ENCODE measurements around the gene TBPL2. TPM values are rescaled to one million over a fixed set of nuclear protein-coding genes. Genes with fewer than 3 reads are reported as not detected.
"Not testable (repeated sequence)": the region's sequence is repeated elsewhere in the genome, so short reads cannot be mapped to it uniquely, and the experiment has no call there.

Gene TBPL2
- total RNA-seq (2014; rRNA removed; shearing (Covaris generic)): not detected in 2 replicates

- no peak for DNase-seq (ENCODE audit: low read depth)
Observed at GRCh38 chr14:55440385-55440784, at the start of gene TBPL2. TBPL2 (minus strand) TSS chr14:55440616; CDS start chr14:55440449, 167 bp downstream.

GRCh38 chr14:55488204-55488603 is 47.8 kb upstream of the TBPL2 start:
- no peak for DNase-seq (ENCODE audit: low read depth)

DNA sequence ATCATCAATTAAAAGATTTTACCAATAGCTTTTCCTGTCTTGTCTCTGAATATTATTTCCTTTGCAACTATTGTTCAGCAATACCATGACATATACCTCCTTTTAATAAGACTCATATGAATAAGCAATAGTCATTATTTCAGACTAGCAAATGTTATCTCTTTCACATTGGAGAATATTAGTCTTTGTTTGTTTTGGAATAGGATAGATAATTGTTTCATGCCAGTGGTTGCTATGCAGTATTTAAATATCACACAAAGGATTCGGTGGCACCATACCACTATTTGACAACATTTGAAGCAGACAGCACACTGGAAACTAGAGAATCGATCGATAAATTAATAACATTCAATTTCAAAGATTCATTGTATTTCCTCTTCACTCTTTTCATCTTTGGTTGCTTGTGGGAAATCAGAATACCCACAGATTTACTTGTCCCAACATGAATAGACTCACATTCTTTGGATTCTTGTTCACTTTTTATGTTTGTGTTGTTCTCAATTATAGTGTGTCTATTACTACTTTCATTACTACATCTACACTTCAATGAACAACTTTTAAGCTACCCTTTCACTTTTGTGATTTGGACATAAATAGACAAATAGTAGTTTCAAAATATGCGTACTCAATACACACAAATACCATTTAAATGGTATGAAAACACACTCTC is 42.7 kb upstream of the TBPL2 start:
- DNase-seq (ENCODE audit: low read depth): no peak

DNA sequence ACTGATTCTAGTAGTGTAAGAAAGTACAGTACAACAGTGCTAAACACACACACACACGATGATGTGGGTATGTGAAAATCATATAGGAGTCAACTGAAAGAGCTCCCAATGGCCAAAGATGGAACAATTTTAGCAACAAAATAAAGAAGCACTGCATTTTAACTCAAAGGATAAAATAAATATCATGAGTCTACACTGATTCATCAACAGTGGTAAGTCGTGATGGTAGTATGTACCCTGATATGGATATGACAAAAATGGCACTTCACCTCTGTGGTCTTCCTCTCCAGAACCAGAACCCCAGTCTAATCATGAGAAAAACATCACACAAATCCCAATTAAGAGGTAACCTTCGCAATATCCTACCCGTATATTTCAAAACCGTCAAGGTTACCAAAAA is 41.4 kb upstream of the TBPL2 start:
- no peak for DNase-seq (ENCODE audit: low read depth)

DNA sequence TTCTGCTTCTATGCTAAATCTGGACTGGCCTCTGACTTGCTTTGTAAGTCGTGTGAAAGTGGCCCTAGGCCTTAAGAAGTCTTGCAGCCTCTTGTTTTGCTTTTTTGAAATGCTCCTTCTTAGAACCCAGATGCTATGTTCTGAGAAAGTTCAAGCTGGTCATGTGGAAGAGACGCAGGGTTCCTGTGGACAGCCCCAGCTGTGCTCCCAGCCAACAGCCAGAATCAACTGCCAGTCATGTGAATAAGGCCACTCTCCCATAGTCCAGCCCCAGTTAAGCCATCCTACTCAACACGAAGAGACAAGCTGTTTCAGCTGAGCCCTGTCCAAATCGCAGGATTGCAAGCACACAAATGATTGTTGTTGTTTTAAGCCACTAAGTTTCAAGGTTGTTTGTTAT is 37.3 kb upstream of the TBPL2 start:
- DNase-seq (ENCODE audit: low read depth): no peak

DNA sequence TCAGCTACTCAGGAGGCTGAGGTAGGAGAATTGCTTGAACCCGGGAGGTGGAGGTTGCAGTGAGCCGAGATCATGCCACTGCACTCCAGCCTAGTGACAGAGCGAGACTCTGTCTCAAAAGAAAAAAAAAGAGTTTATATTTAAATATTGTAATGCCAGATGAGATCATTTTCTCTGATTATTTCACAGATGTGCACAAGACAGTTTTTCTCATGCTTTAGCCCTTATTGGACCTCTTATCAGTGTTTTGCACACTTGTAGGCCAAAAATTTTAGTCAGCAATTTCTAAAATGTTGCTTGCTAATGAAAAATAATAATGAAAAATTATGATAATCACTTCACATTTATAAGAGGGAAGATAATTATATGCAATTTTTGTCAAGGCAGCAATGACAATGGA is 36.0 kb upstream of the TBPL2 start:
- not testable (repeated sequence) for DNase-seq (ENCODE audit: low read depth)

DNA sequence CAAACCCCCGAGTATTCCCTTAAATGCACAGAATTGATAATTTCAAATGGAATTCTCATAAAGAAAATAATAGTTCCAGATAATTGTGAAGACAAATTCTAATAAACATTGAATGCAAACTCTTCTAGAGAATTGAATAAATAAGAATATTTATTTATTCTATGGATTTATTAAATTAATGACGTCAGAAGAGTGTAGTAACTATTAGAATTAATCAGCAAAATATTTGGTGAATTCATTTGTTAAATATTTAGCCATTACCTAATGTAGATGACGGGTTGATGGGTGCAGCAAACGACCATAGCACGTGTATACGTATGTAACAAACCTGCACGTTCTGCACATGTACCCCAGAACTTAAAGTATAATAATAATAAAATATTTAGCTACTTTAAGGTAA is 33.4 kb upstream of the TBPL2 start:
- DNase-seq (ENCODE audit: low read depth): no peak

DNA sequence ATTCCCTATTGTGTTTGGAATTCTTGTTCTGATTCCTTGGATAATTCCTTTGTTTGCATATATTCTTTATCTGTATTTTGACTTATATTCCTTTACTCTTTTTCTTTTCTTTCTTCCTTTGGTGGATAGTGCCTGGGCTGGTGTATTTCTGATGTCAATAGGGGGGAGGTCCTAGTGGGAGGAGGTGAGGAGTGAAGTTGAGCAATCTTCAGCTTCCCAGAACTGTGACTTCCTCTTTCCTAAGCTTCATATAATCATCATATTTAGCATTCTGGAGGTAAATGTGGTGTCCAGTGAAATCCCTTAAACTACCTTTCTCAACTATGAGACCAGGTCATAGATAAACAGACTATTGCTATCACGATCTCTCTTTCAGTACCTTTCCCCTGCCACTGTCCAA is 29.6 kb upstream of the TBPL2 start:
- DNase-seq (ENCODE audit: low read depth): no peak

GRCh38 chr14:55467307-55467706 is 26.9 kb upstream of the TBPL2 start:
- no peak for DNase-seq (ENCODE audit: low read depth)

GRCh38 chr14:55458800-55459515 is 18.5 kb upstream of the TBPL2 start:
- DNase-seq (ENCODE audit: low read depth): peak; percentile 37

DNA sequence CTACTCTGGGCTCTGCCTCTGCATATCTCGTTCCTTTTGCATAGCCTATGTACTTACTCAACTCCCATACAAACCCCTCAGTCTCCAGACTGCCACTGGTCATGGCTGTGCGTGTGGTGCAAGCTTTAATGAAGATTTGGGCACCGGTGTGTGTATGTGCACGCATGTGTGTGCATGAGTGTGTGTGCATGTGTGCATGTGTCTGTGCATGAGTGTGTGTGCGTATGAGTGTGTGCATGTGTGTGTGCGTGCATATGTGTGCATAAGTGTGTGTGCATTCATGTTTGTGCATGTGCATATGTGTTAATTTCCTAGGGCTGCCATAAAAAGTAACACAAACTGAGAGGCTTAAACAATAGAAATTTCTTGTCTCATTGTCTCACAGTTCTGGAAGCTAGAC is 17.1 kb upstream of the TBPL2 start:
- no peak for DNase-seq (ENCODE audit: low read depth)

DNA sequence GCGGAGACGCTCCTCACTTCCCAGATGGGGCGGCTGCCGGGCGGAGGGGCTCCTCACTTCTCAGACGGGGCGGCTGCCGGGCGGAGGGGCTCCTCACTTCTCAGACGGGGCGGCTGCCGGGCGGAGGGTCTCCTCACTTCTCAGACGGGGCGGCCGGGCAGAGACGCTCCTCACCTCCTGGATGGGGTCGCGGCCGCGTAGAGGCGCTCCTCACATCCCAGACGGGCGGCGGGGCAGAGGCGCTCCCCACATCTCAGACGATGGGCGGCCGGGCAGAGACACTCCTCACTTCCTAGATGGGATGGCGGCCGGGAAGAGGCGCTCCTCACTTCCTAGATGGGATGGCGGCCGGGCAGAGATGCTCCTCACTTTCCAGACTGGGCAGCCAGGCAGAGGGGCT is 16.0 kb upstream of the TBPL2 start:
- DNase-seq (ENCODE audit: low read depth): not testable (repeated sequence)

GRCh38 chr14:55454264-55455002 is 14.0 kb upstream of the TBPL2 start:
- peak; percentile 92 for DNase-seq (ENCODE audit: low read depth)

GRCh38 chr14:55451950-55452349 is 11.5 kb upstream of the TBPL2 start:
- DNase-seq (ENCODE audit: low read depth): no peak

- no peak for DNase-seq (ENCODE audit: low read depth)
Observed at GRCh38 chr14:55451398-55451797, 11.0 kb upstream of the TBPL2 start.

DNA sequence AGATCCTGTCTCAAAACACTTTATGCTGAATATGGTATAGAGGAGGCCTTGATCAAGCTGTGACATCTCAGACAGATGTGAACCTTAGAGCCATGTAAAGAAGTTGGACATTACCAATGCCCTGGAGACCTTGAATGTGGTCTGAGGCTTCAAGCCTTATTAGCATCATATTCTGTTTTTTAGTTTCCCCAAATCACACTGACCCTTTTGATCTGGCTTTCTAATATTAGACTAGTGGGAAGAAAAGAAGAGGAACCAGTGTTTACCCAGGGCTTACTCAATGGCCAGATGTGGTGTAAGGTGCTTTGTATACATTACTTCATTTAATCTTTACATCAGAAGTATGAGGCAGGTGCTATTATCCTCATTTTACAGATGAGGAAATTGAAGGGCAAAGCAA is 10.6 kb upstream of the TBPL2 start:
- no peak for DNase-seq (ENCODE audit: low read depth)

DNA sequence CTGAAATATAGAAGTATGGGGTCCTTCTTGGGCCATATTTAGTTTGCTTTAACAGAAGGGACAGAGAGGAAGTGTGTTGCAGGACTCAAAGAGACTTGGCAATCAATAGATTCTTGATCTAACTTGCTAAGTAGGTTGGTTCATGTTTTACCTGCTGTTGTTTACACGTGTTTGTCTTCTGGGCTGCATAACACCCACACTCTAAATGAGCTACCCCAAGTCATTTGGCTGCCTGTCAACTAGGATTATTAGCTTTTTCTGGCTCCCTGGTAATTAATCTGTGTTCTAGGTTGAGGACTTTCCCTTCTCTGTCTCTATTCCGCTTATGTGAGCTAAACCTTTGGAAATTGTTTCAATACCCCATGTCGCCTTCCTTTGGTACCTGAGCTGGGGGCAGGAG is 10.1 kb upstream of the TBPL2 start:
- no peak for DNase-seq (ENCODE audit: low read depth)

DNA sequence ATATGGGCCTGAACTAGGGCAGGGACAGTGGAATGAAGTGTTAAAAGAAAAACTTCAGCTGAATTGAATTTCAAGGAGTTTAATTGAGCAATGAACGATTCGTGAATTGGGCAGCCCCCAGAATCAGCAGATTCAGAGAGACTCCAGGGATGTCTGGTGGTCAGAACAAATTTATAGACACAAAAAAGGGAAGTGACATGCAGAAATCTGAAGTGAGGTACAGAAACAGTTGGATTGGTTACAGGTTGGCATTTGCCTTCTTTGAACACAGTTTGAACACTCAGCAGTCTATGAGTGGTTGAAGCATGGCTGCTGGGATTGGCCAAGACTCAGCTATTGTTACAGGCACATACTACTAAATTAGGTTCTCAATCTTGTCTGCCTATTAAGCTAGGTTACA is 9.7 kb upstream of the TBPL2 start:
- DNase-seq (ENCODE audit: low read depth): no peak

GRCh38 chr14:55449116-55449515 is 8.7 kb upstream of the TBPL2 start:
- no peak for DNase-seq (ENCODE audit: low read depth)

DNA sequence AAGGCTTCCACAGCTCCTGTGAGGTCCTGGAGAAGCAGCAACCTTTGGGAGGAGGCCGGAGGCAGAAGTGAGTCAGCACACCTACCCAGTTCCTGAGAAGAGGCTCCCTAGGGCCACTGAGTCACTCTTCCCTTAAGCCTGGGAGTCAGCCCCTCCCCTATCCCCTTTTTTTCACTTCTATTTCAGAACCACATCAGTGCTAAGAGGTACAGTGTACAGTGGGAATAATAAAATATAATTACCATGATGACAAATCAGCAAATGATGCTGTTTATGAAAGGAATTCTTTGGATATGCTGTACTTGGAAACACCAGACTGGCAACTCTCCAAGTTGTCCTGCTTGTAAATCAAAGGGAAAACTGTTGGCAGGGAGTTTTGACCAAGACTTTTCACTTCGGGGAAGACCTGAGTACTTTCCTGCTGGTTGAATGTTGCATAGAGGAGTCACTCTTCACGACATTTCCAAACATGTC is 7.8 kb upstream of the TBPL2 start:
- DNase-seq (ENCODE audit: low read depth): peak; percentile 91

DNA sequence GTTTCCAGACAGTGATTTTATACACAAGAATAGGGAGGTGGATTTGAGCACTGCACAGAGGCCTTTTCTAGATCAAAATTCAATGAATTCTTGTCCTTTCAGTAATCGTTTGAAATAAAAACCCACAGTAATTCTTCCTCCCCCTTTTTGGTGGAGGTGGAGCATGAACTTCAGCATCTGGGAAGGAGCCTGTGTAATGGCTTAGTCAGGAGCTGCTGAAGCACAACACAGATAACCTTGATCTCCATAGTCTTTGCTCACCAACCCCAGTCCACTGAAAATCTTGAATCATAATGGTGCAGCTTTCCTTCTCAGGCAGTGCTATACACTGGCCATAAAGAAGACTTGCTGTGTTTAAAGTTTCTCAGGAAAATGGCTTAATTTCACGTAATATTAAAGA is 6.4 kb upstream of the TBPL2 start:
- peak; percentile 62 for DNase-seq (ENCODE audit: low read depth)

- DNase-seq (ENCODE audit: low read depth): peak; percentile 71
Observed at GRCh38 chr14:55446127-55446736, 5.8 kb upstream of the TBPL2 start.
